H9 (cell line): ENCODE data around the gene TRIM54. TPM values are rescaled to one million over a fixed set of nuclear protein-coding genes. Genes with fewer than 3 reads are reported as not detected.
A peak's percentile ranks its signal among the peaks of the same experiment; 100 is the strongest.

Experiments used
- DNase-seq: peaks from one replicate; pipeline ENCODE4 v3.0.0-alpha.2; 2017
- H2AFZ ChIP-seq: one replicate; pipeline ENCODE4 v1.6.1; 2013; ENCODE audit warnings: mild to moderate bottlenecking, low read length, control low read depth, moderate library complexity
- H2AK5ac ChIP-seq: 2 replicates; pipeline ENCODE4 v1.6.1; 2013; ENCODE audit warnings: low read length, control low read depth, mixed read lengths; ENCODE audit not compliant: insufficient read length
- H2BK120ac ChIP-seq: one replicate; pipeline ENCODE4 v1.6.1; 2013; ENCODE audit warnings: low read depth, mild to moderate bottlenecking, low read length, control low read depth, inconsistent platforms; ENCODE audit not compliant: poor library complexity, severe bottlenecking
- H2BK12ac ChIP-seq: 2 replicates; pipeline ENCODE4 v1.6.1; 2013; ENCODE audit warnings: low read length, control low read depth, mixed read lengths, low read depth; ENCODE audit not compliant: insufficient read length
- H2BK15ac ChIP-seq: 2 replicates; pipeline ENCODE4 v1.6.1; 2013; ENCODE audit warnings: low read depth, low read length, control low read depth
- H2BK20ac ChIP-seq: one replicate; pipeline ENCODE4 v1.6.1; 2013; ENCODE audit warnings: low read depth, mild to moderate bottlenecking, low read length, control low read depth, inconsistent platforms; ENCODE audit not compliant: poor library complexity, severe bottlenecking
- H2BK5ac ChIP-seq: 2 replicates; pipeline ENCODE4 v1.6.1; 2013; ENCODE audit warnings: low read length, control low read depth, mixed read lengths; ENCODE audit not compliant: insufficient read length
- H3K14ac ChIP-seq: 2 replicates; pipeline ENCODE4 v1.6.1; 2013; ENCODE audit warnings: low read length, control low read depth; ENCODE audit not compliant: insufficient read depth
- H3K18ac ChIP-seq: 2 replicates; pipeline ENCODE4 v1.6.1; 2013; ENCODE audit warnings: low read depth, mild to moderate bottlenecking, mixed read lengths, low read length, control low read depth; ENCODE audit not compliant: insufficient read length
- H3K23ac ChIP-seq: 2 replicates; pipeline ENCODE4 v1.6.1; 2013; ENCODE audit warnings: low read length, control low read depth, mixed read lengths, low read depth; ENCODE audit not compliant: insufficient read length
- H3K23me2 ChIP-seq: 2 replicates; pipeline ENCODE4 v1.6.1; 2013; ENCODE audit warnings: low read depth, mild to moderate bottlenecking, mixed read lengths, low read length, control low read depth; ENCODE audit not compliant: insufficient read length, poor library complexity, severe bottlenecking
- H3K27ac ChIP-seq: 2 replicates; pipeline ENCODE4 v1.5.1; 2013; ENCODE audit warnings: low read length, control low read depth, mixed read lengths, low read depth; ENCODE audit not compliant: insufficient read length
- H3K27me3 ChIP-seq: 2 replicates; pipeline ENCODE4 v1.6.1; 2013; ENCODE audit warnings: low read length, control low read depth, inconsistent platforms; ENCODE audit not compliant: insufficient read depth
- H3K4ac ChIP-seq: 2 replicates; pipeline ENCODE4 v1.6.1; 2013; ENCODE audit warnings: low read depth, mild to moderate bottlenecking, control low read depth, inconsistent platforms, low read length, moderate library complexity
- H3K4me1 ChIP-seq: 2 replicates; pipeline ENCODE4 v1.6.1; 2013; ENCODE audit warnings: low read length, control low read depth, inconsistent platforms; ENCODE audit not compliant: insufficient read depth
- H3K4me2 ChIP-seq: 2 replicates; pipeline ENCODE4 v1.6.1; 2013; ENCODE audit warnings: low read length, control low read depth, mixed read lengths; ENCODE audit not compliant: insufficient read length, insufficient read depth
- H3K56ac ChIP-seq: 2 replicates; pipeline ENCODE4 v1.6.1; 2013; ENCODE audit warnings: low read depth, mild to moderate bottlenecking, mixed read lengths, low read length, control low read depth; ENCODE audit not compliant: insufficient read length
- H3K79me1 ChIP-seq: 2 replicates; pipeline ENCODE4 v1.6.1; 2013; ENCODE audit warnings: low read depth, mild to moderate bottlenecking, moderate library complexity, low read length, control low read depth, inconsistent platforms; ENCODE audit not compliant: insufficient read depth, poor library complexity, severe bottlenecking
- H3K79me2 ChIP-seq: 2 replicates; pipeline ENCODE4 v1.6.1; 2013; ENCODE audit warnings: low read length, control low read depth, inconsistent platforms; ENCODE audit not compliant: insufficient read depth
- H3K9ac ChIP-seq: 2 replicates; pipeline ENCODE4 v1.6.1; 2013; ENCODE audit warnings: low read length, control low read depth, mixed read lengths; ENCODE audit not compliant: insufficient read length; ENCODE audit errors: extremely low read depth
- H3K9me3 ChIP-seq: one replicate; pipeline ENCODE4 v1.6.1; 2013; ENCODE audit warnings: low read depth, low read length, inconsistent platforms; ENCODE audit not compliant: control insufficient read depth
- H3T11ph ChIP-seq: one replicate; pipeline ENCODE4 v1.6.1; 2013; ENCODE audit warnings: mild to moderate bottlenecking, low read length, control low read depth, inconsistent platforms
- H4K20me1 ChIP-seq: one replicate; pipeline ENCODE4 v1.6.1; 2013; ENCODE audit not compliant: control insufficient read depth, insufficient read length, insufficient read depth
- H4K5ac ChIP-seq: 2 replicates; pipeline ENCODE4 v1.6.1; 2013; ENCODE audit warnings: low read depth, mild to moderate bottlenecking, mixed read lengths, low read length, control low read depth; ENCODE audit not compliant: insufficient read length
- H4K8ac ChIP-seq: replicated peaks from 2 replicates; pipeline ENCODE4 v1.6.1; 2013; ENCODE audit warnings: low read length, control low read depth, mixed read lengths, low read depth; ENCODE audit not compliant: insufficient read length
- H4K91ac ChIP-seq: 2 replicates; pipeline ENCODE4 v1.6.1; 2013; ENCODE audit warnings: low read depth, mild to moderate bottlenecking, moderate library complexity, mixed read lengths, low read length, control low read depth; ENCODE audit not compliant: insufficient read length
- H3K27ac Mint-ChIP-seq, 3 experiments: 2 replicates in 2 of 3; 3 replicates in 1 of 3; pipeline ENCODE4 v1.8.0; 2020 to 2021; ENCODE audit warnings: mixed read lengths in 3 of 3, mild to moderate bottlenecking in 1 of 3, moderate library complexity in 1 of 3
- H3K27me3 Mint-ChIP-seq: 2 replicates; pipeline ENCODE4 v1.8.0; 2021; ENCODE audit warnings: low read depth, mild to moderate bottlenecking, moderate library complexity, mixed read lengths
- H3K36me3 Mint-ChIP-seq, 3 experiments: 2 replicates in 2 of 3; 3 replicates in 1 of 3; pipeline ENCODE4 v1.8.0; 2020 to 2021; ENCODE audit warnings: low read depth in 3 of 3, mixed read lengths in 3 of 3; ENCODE audit not compliant: insufficient read depth in 1 of 3
- H3K4me1 Mint-ChIP-seq, 2 experiments: 2 replicates each; pipeline ENCODE4 v1.8.0; 2020; ENCODE audit warnings: mixed read lengths in 2 of 2
- H3K4me3 Mint-ChIP-seq, 2 experiments: 2 replicates in 1 of 2; 3 replicates in 1 of 2; pipeline ENCODE4 v1.8.0; 2020 to 2021; ENCODE audit warnings: mild to moderate bottlenecking in 2 of 2, mixed read lengths in 2 of 2, moderate library complexity in 1 of 2
- H3K9me3 Mint-ChIP-seq, 2 experiments: 2 replicates in 1 of 2; 3 replicates in 1 of 2; pipeline ENCODE4 v1.8.0; 2020; ENCODE audit warnings: mild to moderate bottlenecking in 2 of 2, mixed read lengths in 2 of 2, moderate library complexity in 1 of 2
- WGBS: extraction: QIAGEN DNeasy Blood & Tissue Kit; methylation state at CpG from one replicate; pipeline ENCODE4 v1.1.7; 2013; ENCODE audit warnings: missing lambda C conversion rate, low lambda C conversion rate, mixed read lengths; ENCODE audit not compliant: insufficient read length; ENCODE audit errors: extremely low coverage; 5-methylcytosine and 5-hydroxymethylcytosine counted together
- total RNA-seq: library from RNA; stranded (reverse); gene quantifications from 2 replicates; pipeline ENCODE4 v1.2.1, GENCODE V29; 2021
- TF ChIP-seq, protein P1 (sequence below): fragments of 200-600 bp; sonication (generic); conservative IDR thresholded peaks from 3 replicates; pipeline ENCODE4 v1.8.0; 2021; ENCODE audit warnings: antibody characterized with exemption, mild to moderate bottlenecking

TRIM54 gene
- total RNA-seq, 1 experiment from 2014 or later = 5.0 TPM

DNA sequence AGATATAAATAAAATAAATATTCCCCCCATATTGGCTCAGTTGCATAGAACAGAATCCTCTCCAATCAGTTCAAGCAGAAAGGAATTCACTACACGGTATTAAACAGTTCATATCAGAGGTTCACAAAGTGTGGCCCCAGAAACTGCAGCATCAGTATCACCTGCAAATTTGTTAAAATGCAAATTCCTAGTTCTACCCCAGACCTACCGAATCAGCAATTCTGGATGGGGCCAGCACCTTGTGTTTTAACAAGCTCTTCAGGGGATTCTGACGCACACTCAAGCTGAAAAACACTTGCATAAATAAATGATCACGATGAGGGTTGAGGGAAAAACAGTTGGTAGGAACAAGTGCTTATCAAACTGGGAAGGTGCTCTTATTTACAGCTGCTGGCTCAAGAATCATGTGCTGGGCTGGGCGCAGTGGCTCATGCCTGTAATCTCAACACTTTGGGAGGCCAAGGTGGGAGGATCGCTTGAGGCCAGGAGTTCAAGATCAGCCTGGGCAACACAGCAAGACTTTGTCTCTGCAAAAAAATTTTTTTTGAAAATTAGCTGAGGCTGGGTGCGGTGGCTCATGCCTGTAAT lies 68.0 kb downstream of the TRIM54 start:
- Mint-ChIP-seq H3K27me3 (no peaks in the 10 kb centered on the region), H3K27ac (peak overlapping the region in 1 of 3 experiments; percentile 45; a peak in 2 of 7 replicates), H3K4me3 (no peak overlapping the region), H3K36me3 (peaks cover 4 to 26% (median 14%) of the 10 kb centered on the region in 3 experiments; a peak in 5 of 7 replicates), H3K9me3 (no peaks in the 10 kb centered on the region), H3K4me1 (peaks cover 9 to 26% of the 10 kb centered on the region in 2 experiments)
- Histone ChIP-seq H3K79me2 (peaks cover 49% of the 10 kb centered on the region; the same call in 1 of the 2 replicates), H3K56ac (no peak overlapping the region), H4K8ac (no peak overlapping the region), H3K4me2 (no peak overlapping the region), H2BK12ac (no peak overlapping the region), H3K27ac (no peak overlapping the region), H2AK5ac (no peak overlapping the region), H4K5ac (no peak overlapping the region), H2AFZ (no peak overlapping the region), H2BK15ac (no peak overlapping the region), H4K91ac (no peak overlapping the region), H2BK120ac (no peak overlapping the region), H3T11ph (no peak overlapping the region), H3K23ac (no peak overlapping the region), H2BK5ac (no peak overlapping the region), H3K9me3 (no peaks in the 10 kb centered on the region), H3K9ac (no peak overlapping the region), H3K79me1 (peaks cover 8% of the 10 kb centered on the region), H2BK20ac (no peak overlapping the region), H3K23me2 (no peaks in the 10 kb centered on the region), H4K20me1 (peaks cover 4% of the 10 kb centered on the region), H3K14ac (no peak overlapping the region), H3K4ac (no peak overlapping the region), H3K27me3 (no peaks in the 10 kb centered on the region), H3K4me1 (peaks cover 2% of the 10 kb centered on the region; the same call in 1 of the 2 replicates), H3K18ac (no peak overlapping the region)
- TF ChIP-seq, protein P1, sequence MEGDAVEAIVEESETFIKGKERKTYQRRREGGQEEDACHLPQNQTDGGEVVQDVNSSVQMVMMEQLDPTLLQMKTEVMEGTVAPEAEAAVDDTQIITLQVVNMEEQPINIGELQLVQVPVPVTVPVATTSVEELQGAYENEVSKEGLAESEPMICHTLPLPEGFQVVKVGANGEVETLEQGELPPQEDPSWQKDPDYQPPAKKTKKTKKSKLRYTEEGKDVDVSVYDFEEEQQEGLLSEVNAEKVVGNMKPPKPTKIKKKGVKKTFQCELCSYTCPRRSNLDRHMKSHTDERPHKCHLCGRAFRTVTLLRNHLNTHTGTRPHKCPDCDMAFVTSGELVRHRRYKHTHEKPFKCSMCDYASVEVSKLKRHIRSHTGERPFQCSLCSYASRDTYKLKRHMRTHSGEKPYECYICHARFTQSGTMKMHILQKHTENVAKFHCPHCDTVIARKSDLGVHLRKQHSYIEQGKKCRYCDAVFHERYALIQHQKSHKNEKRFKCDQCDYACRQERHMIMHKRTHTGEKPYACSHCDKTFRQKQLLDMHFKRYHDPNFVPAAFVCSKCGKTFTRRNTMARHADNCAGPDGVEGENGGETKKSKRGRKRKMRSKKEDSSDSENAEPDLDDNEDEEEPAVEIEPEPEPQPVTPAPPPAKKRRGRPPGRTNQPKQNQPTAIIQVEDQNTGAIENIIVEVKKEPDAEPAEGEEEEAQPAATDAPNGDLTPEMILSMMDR = no peak
- DNase-seq = no peak
- WGBS = no CpG with 5 or more reads among the region's 7 CpGs
